Heart right ventricle (tissue), 16 donors: ENCODE results near the gene CDH12. TPM values are rescaled to one million over a fixed set of nuclear protein-coding genes. Genes with fewer than 3 reads are reported as not detected.

Source experiments
- ATAC-seq, 8 donors: fragments of 200-7000 bp; cut with Tn5 transposase; one replicate each; pipeline ENCODE4 v1.9.1; 2020; ENCODE audit warnings: mild to moderate bottlenecking in 8 of 8, moderate library complexity in 8 of 8, moderate number of reproducible peaks in 1 of 8
- DNase-seq, 2 donors: peaks; one replicate each; pipeline ENCODE4 v3.0.0-alpha.2; 2020
- H3K27ac ChIP-seq, 10 donors: fragments of 200-600 bp; sonication (generic) in 2 of 10; one replicate each; pipeline versions ENCODE4 v1.5.0 to v1.8.0; 2020 to 2022; ENCODE audit warnings: mild to moderate bottlenecking in 3 of 10
- H3K27me3 ChIP-seq, 7 donors: fragments of 200-600 bp; one replicate each; pipeline ENCODE4 v1.8.0; 2021 to 2022; ENCODE audit warnings: mild to moderate bottlenecking in 2 of 7
- H3K36me3 ChIP-seq, 9 donors: fragments of 200-600 bp; sonication (generic) in 1 of 9; one replicate each; pipeline versions ENCODE4 v1.5.0 to v1.8.0; 2020 to 2022; ENCODE audit warnings: mild to moderate bottlenecking in 2 of 9
- H3K4me1 ChIP-seq, 9 donors: fragments of 200-600 bp; sonication (generic) in 1 of 9; one replicate each; pipeline versions ENCODE4 v1.5.0 to v1.8.0; 2020 to 2022; ENCODE audit warnings: mild to moderate bottlenecking in 4 of 9
- H3K4me3 ChIP-seq, 10 donors: fragments of 200-600 bp; sonication (generic) in 2 of 10; one replicate each; pipeline versions ENCODE4 v1.5.0 to v1.8.0; 2020 to 2022; ENCODE audit warnings: mild to moderate bottlenecking in 7 of 10, moderate library complexity in 2 of 10
- H3K9me3 ChIP-seq, 11 donors: fragments of 200-600 bp in 10 of 11; sonication (generic) in 2 of 11; one replicate each; pipeline versions ENCODE4 v1.5.0 to v1.8.0; 2013 to 2022; ENCODE audit warnings: mild to moderate bottlenecking in 2 of 11, control low read depth in 1 of 11, moderate library complexity in 1 of 11
- CTCF ChIP-seq, 9 donors: fragments of 200-600 bp; sonication (generic) in 2 of 9; IDR thresholded peaks; one replicate each; pipeline versions ENCODE4 v1.5.0 to v1.8.0; 2021 to 2022; ENCODE audit warnings: antibody characterized with exemption in 9 of 9, mild to moderate bottlenecking in 5 of 9, moderate library complexity in 1 of 9
- WGBS, 2 donors: extraction: QIAGEN DNeasy Blood & Tissue Kit; methylation state at CpG; one replicate each; pipeline ENCODE4 v1.1.7; 2013; ENCODE audit warnings: inconsistent platforms in 1 of 2; 5-methylcytosine and 5-hydroxymethylcytosine counted together
- intact Hi-C, 10 donors: fragments of 100-400 bp; cut with DNase I; formaldehyde crosslinking; loops; one replicate each; pipeline versions ENCODE4 v1.11.1 to v1.14.2; 2022
- polyA plus RNA-seq, 2 donors: library from polyadenylated mRNA; stranded (reverse); fragments of 200-250 nt; gene quantifications; one replicate each; pipeline ENCODE4 v1.2.3, GENCODE V29; 2013
- total RNA-seq, 10 donors: library from RNA; stranded (reverse); fragmentation: NEBNext Ultra II Directional in 3 of 10; extraction: Animal tissue kit (Norgen Biotek cat#: 25700) in 3 of 10; gene quantifications; one replicate each; pipeline versions ENCODE4 v1.2.1 to v1.2.4, GENCODE V29; 2021 to 2023
- donor health status: Arrhythmogenic right ventricular cardiomyopathy.
- donor health status: ischemic (EF 13 %, LVEDD 7.1; RV severe dilation, severe dysfunction).
- donor health status: healthy with polysubstance abuse.
- donor health status: DM: no; HTN: yes; CAD: no.
- donor health status: DM: no; HTN: no; CAD: no.
- donor health status: ischemic (EF 25% LVEDD 6.9; RV normal size, moderate dysfunction).
- donor health status: ischemic (EF 25% LVEDD 5.7; RV mildly dilated, moderate dysfunction).
- donor health status: healthy.
- donor health status: DM: yes; HTN: yes; CAD: no.
- donor health status: Ischemic cardiomyopathy.
- donor health status: ischemic (EF 35%, LVEDD 5.7; RV mildly dilated, moderate dysfunction).
- donor health status: nonischemic (EF 11% LVEDD 7.7; RV severe dilation, severe dysfunction).
- donor health status: DM: yes; HTN: yes; CAD: no.
- donor health status: PGD.
- donor health status: ischemic (EF 29% LVEDD 5.4; RV normal size, mild dysfunction).
- donor health status: nonischemic (EF 23%, LVEDD 6.1; RV moderate dilation, normal function).

CDH12 gene
- total and polyA plus RNA-seq, 12 donors, result not detected

DNA sequence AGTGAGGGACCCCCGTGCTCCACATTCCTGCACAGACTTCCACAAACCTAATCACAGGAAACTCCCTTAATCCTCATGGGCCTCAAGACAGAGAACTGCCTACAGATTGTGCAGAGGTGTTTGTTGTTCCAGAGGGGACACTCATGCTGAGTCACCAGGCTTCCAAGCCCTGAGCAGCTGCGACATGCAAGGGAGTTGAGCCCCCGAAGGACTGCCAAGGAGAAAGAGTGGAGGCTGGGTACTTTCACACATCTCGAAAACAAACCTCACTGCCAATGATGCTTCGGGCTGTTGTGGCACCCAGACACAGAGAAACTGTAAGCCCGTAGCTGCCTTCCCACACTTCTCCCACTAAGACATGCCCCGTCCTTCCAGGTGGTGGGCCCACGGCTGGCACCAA lies 480.8 kb downstream of the CDH12 start:
- H3K27me3 ChIP-seq, result no peaks in the 10 kb centered on the region
- 57 to 70% methylated on average over 8 of the region's 8 CpGs for WGBS, 2 donors
- DNase-seq, result no peak
- H3K9me3 ChIP-seq, result peaks cover 0 to 22% (median 0%) of the 10 kb centered on the region in 11 donors
- no peak for ATAC-seq
- TF ChIP-seq CTCF (IDR thresholded peaks at IDR 0.05), result no peak
- no peaks in the 10 kb centered on the region for H3K36me3 ChIP-seq
- no peaks in the 10 kb centered on the region for H3K4me1 ChIP-seq
- intact Hi-C loops, result no loop called here
- no peak overlapping the region for H3K27ac ChIP-seq
- H3K4me3 ChIP-seq, result no peak overlapping the region

- Histone ChIP-seq H3K36me3 (no peaks in the 10 kb centered on the region), H3K4me3 (no peak overlapping the region), H3K27me3 (no peaks in the 10 kb centered on the region), H3K27ac (no peak overlapping the region), H3K4me1 (no peaks in the 10 kb centered on the region), H3K9me3 (peaks cover 0 to 15% (median 0%) of the 10 kb centered on the region in 11 donors)
- no peak for ATAC-seq
- TF ChIP-seq CTCF (IDR thresholded peaks at IDR 0.05), result no peak
- intact Hi-C loops, result no loop called here
- 70 to 84% methylated on average over 3 of the region's 3 CpGs for WGBS, 2 donors
- DNase-seq, result no peak
Observed at GRCh38 chr5:22354956-22355355, 498.2 kb downstream of the CDH12 start.

DNA sequence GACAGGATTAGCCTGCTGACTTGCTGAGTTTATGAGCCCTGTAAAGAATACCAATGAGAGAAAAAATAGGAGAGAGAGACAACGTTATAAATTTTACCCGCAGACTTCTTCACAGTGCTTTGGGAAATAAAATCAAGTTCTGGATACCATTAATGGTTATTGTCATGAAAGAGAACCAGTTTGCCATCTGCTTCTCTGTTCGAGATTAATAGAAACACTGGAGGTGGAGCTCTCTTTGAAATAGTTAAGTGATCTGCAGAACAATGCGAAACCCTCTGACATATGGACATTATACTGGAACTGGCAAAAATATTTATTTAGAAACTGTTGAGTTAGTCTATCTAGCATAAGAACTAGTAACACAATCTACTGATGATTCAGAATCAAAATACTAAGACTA lies 500.7 kb downstream of the CDH12 start:
- TF ChIP-seq CTCF (IDR thresholded peaks at IDR 0.05), result no peak
- Histone ChIP-seq H3K36me3 (no peaks in the 10 kb centered on the region), H3K4me3 (no peak overlapping the region), H3K4me1 (no peaks in the 10 kb centered on the region), H3K9me3 (peaks cover 0 to 2% (median 0%) of the 10 kb centered on the region in 11 donors), H3K27ac (no peak overlapping the region), H3K27me3 (no peaks in the 10 kb centered on the region)
- ATAC-seq (no peak), DNase-seq (no peak)
- 71 to 80% methylated on average over 4 of the region's 4 CpGs for WGBS, 2 donors
- intact Hi-C loops, result no loop called here

- Histone ChIP-seq H3K4me3 (no peak overlapping the region), H3K4me1 (no peaks in the 10 kb centered on the region), H3K9me3 (peaks cover 0 to 2% (median 0%) of the 10 kb centered on the region in 11 donors), H3K27me3 (no peaks in the 10 kb centered on the region), H3K36me3 (no peaks in the 10 kb centered on the region), H3K27ac (no peak overlapping the region)
- WGBS, 2 donors, result 38 to 61% methylated on average over 2 of the region's 2 CpGs
- no peak for TF ChIP-seq CTCF (IDR thresholded peaks at IDR 0.05)
- intact Hi-C loops, result no loop called here
- DNase-seq, result no peak
- ATAC-seq, result no peak
Observed at GRCh38 chr5:22351178-22351577, 502.0 kb downstream of the CDH12 start.
